ENCODE results near the gene CRISPLD2.
"Not testable (repeated sequence)": the region's sequence is repeated elsewhere in the genome, so short reads cannot be mapped to it uniquely, and the experiment has no call there.

CRISPLD2 gene

GRCh38 chr16:84925092-84925772 is 105.4 kb downstream of the CRISPLD2 start:
- Mint-ChIP-seq H3K27me3 (no peaks in the 10 kb centered on the region), H3K4me3 (no peak overlapping the region), H3K27ac (no peak overlapping the region), H3K4me1 (no peaks in the 10 kb centered on the region), H3K9me3 (no peaks in the 10 kb centered on the region), H3K36me3 (no peaks in the 10 kb centered on the region)

DNA sequence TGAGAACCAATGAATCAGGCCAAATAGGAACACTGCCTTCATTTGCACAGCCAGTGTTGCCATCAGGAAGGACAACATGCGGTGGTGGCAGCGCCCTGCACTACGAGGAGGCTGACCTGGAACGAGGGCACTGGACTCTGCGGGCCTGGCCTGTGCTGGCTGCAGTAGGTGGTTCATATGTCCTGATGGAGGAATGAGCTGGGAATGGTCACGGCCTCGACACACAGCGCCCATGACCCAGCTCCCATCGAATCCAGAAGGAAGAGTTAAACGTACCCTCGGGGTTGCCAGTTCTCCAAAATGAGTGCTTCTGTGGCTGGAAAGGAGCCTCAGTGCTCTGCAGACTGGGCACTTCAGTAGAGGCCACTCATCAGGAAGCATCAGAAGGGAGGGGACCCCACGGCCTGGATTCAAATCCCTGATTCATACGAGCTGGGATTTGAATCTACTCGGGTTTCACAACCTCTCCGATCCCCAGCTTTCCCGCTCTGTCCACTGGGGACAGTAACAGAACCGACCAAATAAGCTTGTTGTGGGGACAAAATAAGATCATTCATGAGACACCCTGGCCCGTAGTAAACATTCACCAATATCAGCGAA is 106.1 kb downstream of the CRISPLD2 start:
- Mint-ChIP-seq H3K4me1 (peaks cover under 1% of the 10 kb centered on the region), H3K4me3 (no peak overlapping the region), H3K36me3 (no peaks in the 10 kb centered on the region), H3K9me3 (no peaks in the 10 kb centered on the region), H3K27ac (no peak overlapping the region), H3K27me3 (no peaks in the 10 kb centered on the region)

GRCh38 chr16:84926462-84926861 is 106.7 kb downstream of the CRISPLD2 start:
- H3K27ac Mint-ChIP-seq = no peak overlapping the region
- no peaks in the 10 kb centered on the region for H3K36me3 Mint-ChIP-seq
- no peaks in the 10 kb centered on the region for H3K9me3 Mint-ChIP-seq
- H3K27me3 Mint-ChIP-seq = no peaks in the 10 kb centered on the region
- no peak overlapping the region for H3K4me3 Mint-ChIP-seq
- H3K4me1 Mint-ChIP-seq = peaks cover 4% of the 10 kb centered on the region

GRCh38 chr16:84927621-84928591 is 108.1 kb downstream of the CRISPLD2 start:
- Mint-ChIP-seq H3K4me1 (peaks cover 4% of the 10 kb centered on the region), H3K27ac (no peak overlapping the region), H3K4me3 (no peak overlapping the region), H3K27me3 (no peaks in the 10 kb centered on the region), H3K9me3 (no peaks in the 10 kb centered on the region), H3K36me3 (no peaks in the 10 kb centered on the region)

DNA sequence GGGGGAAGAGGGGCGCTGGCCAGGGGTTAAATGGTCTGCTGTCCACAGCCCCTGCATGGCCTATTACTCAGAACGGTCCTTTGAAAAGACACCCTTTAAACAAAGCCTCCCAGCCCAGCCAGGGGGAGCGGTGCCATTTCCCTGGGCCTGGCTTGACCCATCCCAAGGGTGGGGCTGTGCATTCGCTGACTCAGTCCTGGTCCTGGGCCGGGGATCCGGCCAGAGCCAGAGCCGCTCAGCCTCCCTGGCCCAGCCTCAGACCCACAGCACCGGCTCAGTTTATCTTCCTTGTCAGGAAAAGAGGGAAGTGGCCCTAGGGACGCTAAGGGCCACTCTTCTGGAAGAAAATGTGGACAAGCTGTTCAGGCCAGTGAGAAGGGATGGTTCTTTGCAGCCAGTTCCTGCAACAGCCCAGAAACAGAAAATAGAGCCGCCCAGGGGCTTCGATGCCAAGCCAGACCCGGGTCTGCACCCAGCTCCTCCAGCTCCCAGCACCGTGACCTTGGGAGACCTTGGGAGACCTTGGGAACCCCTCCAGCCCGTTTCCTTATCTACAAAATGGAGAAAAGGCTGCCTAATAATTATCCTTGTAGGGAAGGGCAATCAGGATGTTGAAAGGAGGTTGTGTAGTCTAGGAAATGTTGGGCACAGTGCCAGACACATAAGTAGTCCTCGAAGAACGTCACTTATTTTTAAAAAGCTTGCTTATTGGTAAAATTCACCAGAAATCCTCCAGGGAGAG is 109.1 kb downstream of the CRISPLD2 start:
- no peaks in the 10 kb centered on the region for H3K27me3 Mint-ChIP-seq
- no peak overlapping the region for H3K27ac Mint-ChIP-seq
- no peaks in the 10 kb centered on the region for H3K9me3 Mint-ChIP-seq
- H3K36me3 Mint-ChIP-seq = no peaks in the 10 kb centered on the region
- H3K4me3 Mint-ChIP-seq = no peak overlapping the region
- H3K4me1 Mint-ChIP-seq = peaks cover 4% of the 10 kb centered on the region

DNA sequence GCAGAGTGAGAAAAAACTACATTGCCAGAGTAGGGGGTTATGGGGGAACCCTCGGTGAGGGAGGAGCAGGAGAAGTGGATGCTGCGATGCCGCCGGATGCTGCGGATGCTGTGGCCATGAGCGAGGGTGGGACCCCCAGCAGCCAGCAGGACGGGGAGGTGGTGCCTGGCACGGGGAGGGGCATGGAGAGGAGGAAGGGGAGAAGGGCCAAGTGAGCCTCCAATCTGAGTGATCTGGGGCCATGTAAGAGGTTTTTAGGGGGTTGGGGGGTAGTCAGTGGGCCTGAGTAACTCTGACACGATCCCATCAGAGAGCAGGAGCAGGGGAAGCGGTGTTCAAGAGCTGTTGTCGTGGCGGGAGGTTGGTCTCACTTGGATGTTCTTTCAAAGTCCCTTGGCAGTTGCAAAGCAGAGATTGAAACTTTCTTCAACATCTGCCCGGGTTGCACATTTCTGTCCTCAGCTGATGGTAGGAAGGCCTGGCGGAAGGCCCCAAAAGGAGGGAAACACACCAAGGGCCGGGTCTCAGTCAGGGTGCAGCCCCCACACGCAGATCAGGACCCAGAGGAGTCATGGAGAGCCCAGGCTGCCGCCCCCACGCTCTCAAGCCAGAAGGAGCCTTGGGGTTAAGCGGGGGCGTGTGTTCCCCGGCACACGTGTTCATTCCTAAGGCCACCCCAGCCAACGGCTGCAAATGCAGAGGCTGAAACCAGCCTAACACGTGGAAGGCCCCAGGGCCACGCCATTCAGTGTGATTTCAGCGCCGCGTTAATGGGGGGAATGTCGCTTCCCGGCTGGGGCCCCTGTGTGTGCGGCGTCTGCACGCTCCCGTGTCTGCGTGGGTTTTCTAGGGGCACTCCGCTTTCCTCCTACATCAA is 109.9 kb downstream of the CRISPLD2 start:
- no peak overlapping the region for H3K4me3 Mint-ChIP-seq
- peaks cover 4% of the 10 kb centered on the region for H3K4me1 Mint-ChIP-seq
- no peaks in the 10 kb centered on the region for H3K27me3 Mint-ChIP-seq
- H3K27ac Mint-ChIP-seq = peak overlapping the region; percentile 81
- no peaks in the 10 kb centered on the region for H3K9me3 Mint-ChIP-seq
- H3K36me3 Mint-ChIP-seq = no peaks in the 10 kb centered on the region

DNA sequence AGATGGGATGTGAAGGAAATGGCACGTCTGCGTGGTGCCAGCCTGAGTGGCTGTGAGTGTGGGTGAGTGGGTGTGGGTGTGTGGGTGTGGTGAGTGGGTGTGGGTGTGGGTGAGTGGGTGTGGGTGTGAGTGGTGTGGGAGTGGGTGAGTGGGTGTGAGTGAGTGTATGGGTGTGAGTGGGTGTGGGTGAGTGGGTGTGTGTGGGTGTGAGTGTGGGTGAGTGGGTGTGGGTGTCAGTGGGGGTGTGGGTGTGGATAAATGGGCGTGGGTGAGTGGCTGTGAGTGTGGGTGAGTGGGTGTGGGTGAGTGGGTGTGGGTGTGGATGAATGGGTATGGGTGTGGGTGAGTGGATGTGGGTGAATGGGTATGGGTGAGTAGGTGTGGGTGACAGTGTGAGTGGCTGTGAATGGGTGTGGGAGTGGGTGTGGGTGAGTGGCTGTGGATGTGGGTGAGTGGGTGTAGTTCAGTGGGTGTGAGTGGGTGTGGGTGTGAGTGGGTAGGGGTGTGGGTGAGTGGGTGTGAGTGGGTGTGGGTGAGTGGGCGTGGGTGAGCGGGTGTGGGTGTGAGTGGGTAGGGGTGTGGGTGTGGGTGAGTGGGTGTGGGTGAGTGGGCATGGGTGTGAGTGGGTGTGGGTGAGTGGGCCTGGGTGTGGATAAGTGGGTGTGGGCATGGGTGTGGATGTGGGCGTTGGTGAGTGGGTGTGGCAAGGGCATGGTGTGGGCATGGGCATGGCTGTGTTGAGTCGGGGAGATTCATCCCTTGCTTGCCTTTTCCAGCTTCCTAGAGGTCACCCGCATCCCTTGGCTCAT is 110.7 kb downstream of the CRISPLD2 start:
- no peaks in the 10 kb centered on the region for H3K27me3 Mint-ChIP-seq
- H3K4me3 Mint-ChIP-seq = no peak overlapping the region
- peak overlapping the region; percentile 81 for H3K27ac Mint-ChIP-seq

DNA sequence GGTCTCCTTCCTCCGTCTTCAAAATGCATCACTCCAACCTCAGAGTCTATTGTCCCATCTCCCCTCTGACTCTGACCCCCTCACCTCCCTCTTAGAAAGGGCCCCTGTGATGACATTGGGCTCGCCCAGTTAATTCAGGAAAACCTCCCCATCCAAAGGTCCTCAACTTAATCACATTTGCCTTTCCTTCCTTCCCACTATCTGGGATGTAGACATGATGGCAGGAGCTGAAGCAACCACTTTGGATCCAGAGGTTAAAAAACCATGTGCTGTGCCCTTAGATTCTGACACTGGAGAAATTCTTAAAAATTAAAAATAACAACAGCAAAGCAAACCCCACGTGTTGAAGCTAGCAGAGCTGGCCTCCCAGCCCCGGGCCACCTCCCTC is 111.3 kb downstream of the CRISPLD2 start:
- H3K4me1 Mint-ChIP-seq = peaks cover 4% of the 10 kb centered on the region
- peak overlapping the region; percentile 46 for H3K27ac Mint-ChIP-seq
- no peaks in the 10 kb centered on the region for H3K9me3 Mint-ChIP-seq
- no peak overlapping the region for H3K4me3 Mint-ChIP-seq
- no peaks in the 10 kb centered on the region for H3K36me3 Mint-ChIP-seq
- H3K27me3 Mint-ChIP-seq = no peaks in the 10 kb centered on the region

More for the DNA sequence above, 110.7 kb downstream of the CRISPLD2 start:
- Mint-ChIP-seq H3K36me3 (no peaks in the 10 kb centered on the region), H3K9me3 (no peaks in the 10 kb centered on the region), H3K4me1 (peaks cover 4% of the 10 kb centered on the region)

DNA sequence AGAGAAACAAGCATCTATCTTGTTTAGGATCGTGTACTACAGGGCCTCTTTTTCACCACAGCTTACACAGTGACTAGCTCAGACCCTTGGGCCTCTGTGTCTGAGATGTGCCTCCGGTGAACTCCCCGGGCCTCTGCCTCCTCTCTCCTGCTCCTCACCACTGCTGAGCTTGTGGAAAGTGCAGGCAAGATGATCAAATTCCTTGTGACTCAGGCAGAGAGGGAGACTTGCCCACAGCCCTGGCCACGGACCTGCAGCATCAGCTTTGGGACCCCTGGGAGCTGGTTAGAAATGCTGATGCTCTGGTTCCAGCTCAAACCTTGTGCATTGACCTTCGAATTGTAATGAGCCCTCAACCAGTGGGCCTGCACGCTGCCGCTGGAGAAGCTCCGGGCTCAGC is 111.7 kb downstream of the CRISPLD2 start:
- H3K27me3 Mint-ChIP-seq = no peaks in the 10 kb centered on the region
- no peak overlapping the region for H3K4me3 Mint-ChIP-seq
- peaks cover 4% of the 10 kb centered on the region for H3K4me1 Mint-ChIP-seq
- no peaks in the 10 kb centered on the region for H3K9me3 Mint-ChIP-seq
- no peaks in the 10 kb centered on the region for H3K36me3 Mint-ChIP-seq
- H3K27ac Mint-ChIP-seq = no peak overlapping the region

- Mint-ChIP-seq H3K27me3 (no peaks in the 10 kb centered on the region), H3K4me3 (no peak overlapping the region), H3K36me3 (no peaks in the 10 kb centered on the region), H3K4me1 (peaks cover 4% of the 10 kb centered on the region), H3K9me3 (no peaks in the 10 kb centered on the region), H3K27ac (no peak overlapping the region)
These were observed 112.9 kb downstream of the CRISPLD2 start for GRCh38 chr16:84932681-84933080.

GRCh38 chr16:84933774-84934631 is 114.2 kb downstream of the CRISPLD2 start:
- H3K27ac Mint-ChIP-seq = no peak overlapping the region
- peaks cover 4% of the 10 kb centered on the region for H3K4me1 Mint-ChIP-seq
- no peaks in the 10 kb centered on the region for H3K9me3 Mint-ChIP-seq
- H3K36me3 Mint-ChIP-seq = no peaks in the 10 kb centered on the region
- no peaks in the 10 kb centered on the region for H3K27me3 Mint-ChIP-seq
- no peak overlapping the region for H3K4me3 Mint-ChIP-seq

GRCh38 chr16:84937196-84938005 is 117.6 kb downstream of the CRISPLD2 start:
- H3K27ac Mint-ChIP-seq = no peak overlapping the region
- H3K9me3 Mint-ChIP-seq = no peaks in the 10 kb centered on the region
- no peaks in the 10 kb centered on the region for H3K36me3 Mint-ChIP-seq
- no peaks in the 10 kb centered on the region for H3K27me3 Mint-ChIP-seq
- H3K4me1 Mint-ChIP-seq = no peaks in the 10 kb centered on the region
- no peak overlapping the region for H3K4me3 Mint-ChIP-seq

DNA sequence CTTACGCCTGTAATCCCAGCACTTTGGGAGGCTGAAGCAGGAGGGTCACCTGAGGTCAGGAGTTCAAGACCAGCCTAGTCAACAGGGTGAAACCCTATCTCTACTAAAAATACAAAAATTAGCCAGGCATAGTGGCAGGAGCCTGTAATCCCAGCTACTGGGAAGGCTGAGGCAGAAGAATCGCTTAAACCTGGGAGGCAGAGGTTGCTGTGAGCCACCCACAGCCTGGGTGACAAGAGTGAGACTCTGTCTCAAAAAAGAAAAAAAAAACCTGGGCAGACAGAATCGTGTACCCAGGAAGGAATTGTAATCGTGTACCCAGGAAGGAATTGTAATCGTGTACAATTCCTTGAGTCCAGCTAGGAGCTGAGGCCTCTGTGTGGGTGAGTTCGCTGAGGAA is 118.8 kb downstream of the CRISPLD2 start:
- H3K27me3 Mint-ChIP-seq, H3K4me3 Mint-ChIP-seq, H3K4me1 Mint-ChIP-seq, H3K27ac Mint-ChIP-seq, H3K9me3 Mint-ChIP-seq, H3K36me3 Mint-ChIP-seq: not testable (repeated sequence)

All from activated naive CD4-positive, alpha-beta T cell treated with anti-CD3 and anti-CD28 coated beads, Interleukin-2, amount 50 U/mL, for 24 hours (primary cell).